Peyer's patch (tissue), 4 donors: ENCODE measurements around the gene CST6.

Experiments used
- POLR2A ChIP-seq, 2 donors: fragments of 450-650 bp; IDR thresholded peaks; one replicate each; pipeline ENCODE4 v1.5.1; 2017; ENCODE audit warnings: antibody characterized with exemption in 2 of 2, mild to moderate bottlenecking in 2 of 2, moderate library complexity in 2 of 2
- TF ChIP-seq, protein P1 (sequence below), 6 experiments: fragments of 450-650 bp in 4 of 6; fragments of 200-600 bp in 2 of 6; sonication (generic) in 1 of 6; IDR thresholded peaks; one replicate each; pipeline ENCODE4 v1.5.1; 2017 to 2019; ENCODE audit warnings: antibody characterized with exemption in 6 of 6, mild to moderate bottlenecking in 3 of 6, moderate library complexity in 1 of 6

GRCh38 chr11:66051371-66051765, 39.6 kb downstream of the CST6 start:
- TF ChIP-seq, protein P1, sequence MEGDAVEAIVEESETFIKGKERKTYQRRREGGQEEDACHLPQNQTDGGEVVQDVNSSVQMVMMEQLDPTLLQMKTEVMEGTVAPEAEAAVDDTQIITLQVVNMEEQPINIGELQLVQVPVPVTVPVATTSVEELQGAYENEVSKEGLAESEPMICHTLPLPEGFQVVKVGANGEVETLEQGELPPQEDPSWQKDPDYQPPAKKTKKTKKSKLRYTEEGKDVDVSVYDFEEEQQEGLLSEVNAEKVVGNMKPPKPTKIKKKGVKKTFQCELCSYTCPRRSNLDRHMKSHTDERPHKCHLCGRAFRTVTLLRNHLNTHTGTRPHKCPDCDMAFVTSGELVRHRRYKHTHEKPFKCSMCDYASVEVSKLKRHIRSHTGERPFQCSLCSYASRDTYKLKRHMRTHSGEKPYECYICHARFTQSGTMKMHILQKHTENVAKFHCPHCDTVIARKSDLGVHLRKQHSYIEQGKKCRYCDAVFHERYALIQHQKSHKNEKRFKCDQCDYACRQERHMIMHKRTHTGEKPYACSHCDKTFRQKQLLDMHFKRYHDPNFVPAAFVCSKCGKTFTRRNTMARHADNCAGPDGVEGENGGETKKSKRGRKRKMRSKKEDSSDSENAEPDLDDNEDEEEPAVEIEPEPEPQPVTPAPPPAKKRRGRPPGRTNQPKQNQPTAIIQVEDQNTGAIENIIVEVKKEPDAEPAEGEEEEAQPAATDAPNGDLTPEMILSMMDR (IDR thresholded peaks at IDR 0.05), result no peak
- TF ChIP-seq POLR2A (IDR thresholded peaks at IDR 0.05), result no peak
